C4-2B (cell line): ENCODE results near the gene PPP1CA.

Experiments used
- H3K27ac ChIP-seq: fragments of 450-650 bp; 2 replicates; pipeline ENCODE4 v1.5.1; 2017
- CTCF ChIP-seq: fragments of 450-650 bp; conservative IDR thresholded peaks from 2 replicates; pipeline ENCODE4 v1.5.1; 2017; ENCODE audit warnings: mild to moderate bottlenecking
- ZFX ChIP-seq: fragments of 450-650 bp; IDR thresholded peaks from 2 replicates; pipeline ENCODE4 v1.6.1; 2017

The PPP1CA gene

GRCh38 chr11:67349457-67349856 lies 52.2 kb downstream of the PPP1CA start:
- TF ChIP-seq ZFX (no peak), CTCF (no peak)
- no peak overlapping the region for H3K27ac ChIP-seq

DNA sequence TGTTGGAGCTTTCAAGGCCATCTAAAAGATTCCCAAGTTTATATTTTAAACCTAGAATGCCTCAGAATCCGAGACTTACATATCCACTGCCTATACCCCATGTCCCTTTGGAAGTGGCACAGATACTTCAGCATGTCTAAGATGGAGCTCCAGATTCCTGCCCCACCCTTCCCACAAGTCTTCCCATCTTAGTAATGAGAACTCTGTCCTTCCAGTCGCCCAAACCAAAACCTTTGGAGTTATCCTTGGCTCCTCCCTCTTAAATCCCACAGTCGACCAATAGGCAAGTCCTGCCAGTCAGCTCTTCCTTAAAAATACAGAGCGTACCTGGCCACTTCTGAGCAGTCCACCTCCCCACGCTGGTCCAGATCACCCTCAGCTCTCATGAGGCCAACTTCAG lies 52.6 kb downstream of the PPP1CA start:
- no peak overlapping the region for H3K27ac ChIP-seq
- TF ChIP-seq ZFX, result no peak
